ENCODE data around the gene ITGA1.

ITGA1 gene

DNA sequence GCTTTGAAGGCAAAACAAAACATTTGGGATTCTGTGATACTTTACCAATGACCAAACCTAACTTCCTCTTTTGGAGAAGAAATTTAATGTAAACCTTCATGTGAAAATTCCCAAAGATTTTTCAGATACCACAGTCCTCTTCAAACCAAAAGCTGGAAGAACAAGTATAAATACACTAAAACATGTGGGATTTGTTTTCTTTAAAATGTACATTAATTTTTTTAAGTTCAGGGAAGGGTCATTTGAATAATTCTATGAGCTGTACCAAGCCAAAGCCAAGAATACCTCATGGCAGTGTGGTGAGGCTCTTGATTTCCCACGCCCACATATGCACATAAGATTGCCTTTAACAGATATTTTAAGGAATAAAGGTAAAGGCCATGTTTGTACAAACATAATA, 28.4 kb upstream of the ITGA1 start:
- TF ChIP-seq, protein P1, sequence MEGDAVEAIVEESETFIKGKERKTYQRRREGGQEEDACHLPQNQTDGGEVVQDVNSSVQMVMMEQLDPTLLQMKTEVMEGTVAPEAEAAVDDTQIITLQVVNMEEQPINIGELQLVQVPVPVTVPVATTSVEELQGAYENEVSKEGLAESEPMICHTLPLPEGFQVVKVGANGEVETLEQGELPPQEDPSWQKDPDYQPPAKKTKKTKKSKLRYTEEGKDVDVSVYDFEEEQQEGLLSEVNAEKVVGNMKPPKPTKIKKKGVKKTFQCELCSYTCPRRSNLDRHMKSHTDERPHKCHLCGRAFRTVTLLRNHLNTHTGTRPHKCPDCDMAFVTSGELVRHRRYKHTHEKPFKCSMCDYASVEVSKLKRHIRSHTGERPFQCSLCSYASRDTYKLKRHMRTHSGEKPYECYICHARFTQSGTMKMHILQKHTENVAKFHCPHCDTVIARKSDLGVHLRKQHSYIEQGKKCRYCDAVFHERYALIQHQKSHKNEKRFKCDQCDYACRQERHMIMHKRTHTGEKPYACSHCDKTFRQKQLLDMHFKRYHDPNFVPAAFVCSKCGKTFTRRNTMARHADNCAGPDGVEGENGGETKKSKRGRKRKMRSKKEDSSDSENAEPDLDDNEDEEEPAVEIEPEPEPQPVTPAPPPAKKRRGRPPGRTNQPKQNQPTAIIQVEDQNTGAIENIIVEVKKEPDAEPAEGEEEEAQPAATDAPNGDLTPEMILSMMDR (IDR thresholded peaks at IDR 0.05; ENCODE audit: control insufficient read depth, insufficient read depth, low read depth, low read length, missing control alignments), result no peak
- DNase-seq (ENCODE audit: low read depth), result no peak

DNA sequence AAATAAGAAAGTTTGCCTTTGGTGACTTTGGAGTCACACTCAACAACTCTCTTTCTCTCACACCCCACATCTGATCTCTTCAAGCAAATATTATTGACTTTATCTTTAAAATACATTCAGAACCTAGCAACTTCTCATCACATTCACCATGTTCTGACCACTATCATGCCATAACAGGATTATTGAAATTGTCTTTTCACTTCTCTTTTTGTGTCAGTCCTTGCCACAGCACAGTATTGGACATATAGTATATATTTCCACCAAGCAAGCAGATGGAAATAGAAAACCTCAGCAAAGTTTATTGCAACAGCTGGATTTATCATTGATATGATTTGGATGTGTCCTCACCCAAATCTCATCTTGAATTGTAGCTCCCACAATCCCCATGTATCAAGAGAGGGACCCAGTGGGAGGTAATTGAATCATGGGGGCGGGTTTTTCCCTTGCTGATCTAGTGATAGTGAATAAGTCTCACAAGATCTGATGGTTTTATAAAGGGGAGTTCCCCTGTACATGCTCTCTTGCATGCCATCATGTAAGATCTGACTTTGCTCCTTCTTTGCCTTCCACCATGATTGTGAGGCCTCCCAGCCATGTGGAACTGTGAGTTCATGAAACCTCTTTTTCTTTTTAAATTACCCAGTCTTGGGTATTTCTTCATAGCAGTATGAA, 26.9 kb upstream of the ITGA1 start:
- no peak overlapping the region for H3K4me3 ChIP-seq (ENCODE audit: control insufficient read depth, low read depth, low read length)
- DNase-seq (ENCODE audit: low read depth), result no peak
- TF ChIP-seq, protein P1 (IDR thresholded peaks at IDR 0.05; ENCODE audit: control insufficient read depth, insufficient read depth, low read depth, low read length, missing control alignments), result no peak

More for the DNA sequence above, 28.4 kb upstream of the ITGA1 start:
- H3K4me3 ChIP-seq (ENCODE audit: control insufficient read depth, low read depth, low read length), result no peak overlapping the region

DNA sequence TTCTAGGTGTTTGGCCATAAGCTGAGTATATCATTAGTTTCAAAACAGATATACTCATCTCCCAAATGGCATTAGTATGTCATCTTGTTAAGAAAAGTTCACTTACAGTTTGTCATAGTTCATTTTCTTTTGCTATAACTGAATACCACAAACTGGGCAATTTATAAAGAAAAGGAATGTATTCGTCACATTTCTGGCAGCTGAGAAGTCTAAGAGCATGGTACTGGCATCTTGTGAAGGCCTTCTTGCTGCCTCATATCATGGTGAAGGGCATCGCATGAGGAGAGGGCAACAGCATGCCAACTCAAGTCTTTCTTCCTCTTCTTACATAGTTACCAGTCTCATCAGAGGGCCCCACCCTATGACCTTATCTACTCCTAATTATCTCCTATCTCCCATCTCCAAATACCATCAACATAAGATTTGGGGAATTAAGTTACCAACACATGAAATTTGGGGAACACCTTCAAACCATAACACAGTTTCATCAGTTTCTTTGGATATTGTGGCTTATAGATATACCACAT, 20.4 kb upstream of the ITGA1 start:
- no peak overlapping the region for H3K4me3 ChIP-seq (ENCODE audit: control insufficient read depth, low read depth, low read length)
- DNase-seq (ENCODE audit: low read depth), result no peak
- TF ChIP-seq, protein P1 (IDR thresholded peaks at IDR 0.05; ENCODE audit: control insufficient read depth, insufficient read depth, low read depth, low read length, missing control alignments), result no peak

DNA sequence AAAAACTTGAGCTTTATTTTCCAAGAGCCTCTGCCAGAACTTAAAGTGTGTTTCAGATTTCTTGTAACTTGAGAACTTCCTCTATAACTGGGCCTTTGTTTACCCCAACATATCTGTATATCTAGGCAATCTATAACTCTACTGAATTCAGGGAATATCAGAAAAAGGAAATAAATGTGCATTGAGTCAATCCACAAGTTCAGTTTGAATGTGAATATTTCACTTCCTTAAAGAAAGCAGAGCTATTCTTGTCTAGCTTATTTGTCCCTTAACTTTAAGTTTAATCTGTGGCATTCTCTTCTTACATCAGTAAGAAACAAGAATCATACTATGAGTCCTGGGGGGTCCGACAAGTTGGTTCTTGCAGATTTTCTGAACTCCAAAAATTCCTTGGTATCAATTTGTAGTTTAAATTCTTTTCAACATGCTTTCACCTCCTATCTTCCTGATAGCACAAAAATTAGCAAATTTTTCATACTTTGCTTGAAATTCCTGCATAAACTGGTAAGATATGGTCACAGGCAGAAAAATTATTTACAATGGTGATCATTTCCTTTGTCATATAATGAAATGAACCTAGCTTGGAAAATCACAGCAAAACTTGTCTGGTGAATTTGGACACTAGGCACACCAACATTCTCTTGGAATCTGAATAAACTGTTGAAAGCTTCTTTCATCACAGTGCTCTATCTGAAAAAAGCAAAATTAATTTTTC, 19.8 kb upstream of the ITGA1 start:
- DNase-seq (ENCODE audit: low read depth), result no peak
- no peak overlapping the region for H3K4me3 ChIP-seq (ENCODE audit: control insufficient read depth, low read depth, low read length)
- TF ChIP-seq, protein P1 (IDR thresholded peaks at IDR 0.05; ENCODE audit: control insufficient read depth, insufficient read depth, low read depth, low read length, missing control alignments), result no peak

DNA sequence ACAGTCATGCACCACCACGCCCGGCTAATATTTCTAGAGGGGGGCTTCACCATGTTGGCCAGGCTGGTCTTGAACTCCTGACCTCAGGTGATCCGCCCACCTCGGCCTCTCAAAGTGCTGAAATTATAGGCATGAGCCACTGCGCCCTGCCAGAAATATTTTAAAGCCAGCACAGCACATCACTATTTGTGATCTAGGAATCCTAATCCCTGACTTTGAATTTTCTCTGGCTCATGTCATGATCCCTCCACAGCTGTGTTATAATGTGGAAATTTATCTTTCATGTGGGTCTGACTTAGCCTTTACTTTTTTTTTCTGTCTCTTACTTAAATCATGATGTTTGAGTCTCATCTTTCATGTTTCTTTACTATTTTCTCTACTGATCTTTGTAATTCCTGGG, 18.7 kb upstream of the ITGA1 start:
- no peak overlapping the region for H3K4me3 ChIP-seq (ENCODE audit: control insufficient read depth, low read depth, low read length)
- TF ChIP-seq, protein P1 (IDR thresholded peaks at IDR 0.05; ENCODE audit: control insufficient read depth, insufficient read depth, low read depth, low read length, missing control alignments), result no peak
- DNase-seq (ENCODE audit: low read depth), result no peak

DNA sequence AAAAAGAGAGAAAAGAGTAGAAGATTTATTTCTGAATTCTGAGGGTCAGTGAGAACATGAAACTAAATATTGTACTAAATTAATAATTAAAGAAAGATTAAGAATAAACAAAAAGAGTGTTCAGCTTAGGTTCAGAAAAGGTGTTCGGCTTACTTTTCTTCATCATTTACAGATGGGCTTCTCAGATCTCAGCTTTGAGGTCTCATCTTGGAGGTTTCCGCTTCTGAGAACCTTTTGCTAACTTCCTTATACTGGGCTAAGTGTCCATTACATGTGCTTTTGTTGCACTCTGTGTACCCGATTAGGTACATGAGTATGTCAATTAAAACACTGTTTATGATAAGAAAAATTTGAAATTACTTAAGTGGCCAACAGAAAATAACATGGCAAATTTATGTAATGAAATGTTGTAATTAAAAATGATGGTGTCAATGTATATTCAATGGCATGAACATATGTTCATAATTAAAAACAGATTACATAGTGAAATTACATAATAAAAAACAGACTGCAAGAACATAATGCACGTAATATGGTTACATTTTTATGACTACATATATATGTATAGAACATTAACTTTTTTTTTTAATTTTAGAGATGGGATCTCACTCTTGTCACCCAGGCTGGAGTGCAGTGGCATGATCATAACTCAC, 17.3 kb upstream of the ITGA1 start:
- DNase-seq (ENCODE audit: low read depth), result no peak
- TF ChIP-seq, protein P1 (IDR thresholded peaks at IDR 0.05; ENCODE audit: control insufficient read depth, insufficient read depth, low read depth, low read length, missing control alignments), result no peak
- no peak overlapping the region for H3K4me3 ChIP-seq (ENCODE audit: control insufficient read depth, low read depth, low read length)

Data from AG09309 (cell line).